ENCODE data around the gene NPTX1.

Gene NPTX1

DNA sequence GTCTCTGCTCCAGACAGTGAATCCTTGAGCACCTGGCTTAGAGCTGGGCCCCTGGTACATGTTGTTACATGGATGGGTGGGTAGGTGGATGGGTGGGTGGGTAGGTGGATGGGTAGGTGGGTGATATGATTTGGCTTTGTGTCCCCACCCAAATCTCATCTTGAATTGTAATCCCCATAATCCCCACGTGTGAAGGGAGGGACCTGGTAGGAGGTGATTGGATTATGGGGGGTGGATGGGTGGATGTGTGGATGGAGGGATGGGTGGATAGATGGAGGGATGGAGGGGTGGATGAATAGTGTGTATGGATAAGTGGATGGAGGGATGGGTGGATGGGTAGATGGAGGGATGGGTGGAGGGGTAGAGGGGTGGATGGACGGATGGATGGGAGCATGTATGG is 26.6 kb upstream of the NPTX1 start:
- DNase-seq (ENCODE audit: low read depth), result no peak

DNA sequence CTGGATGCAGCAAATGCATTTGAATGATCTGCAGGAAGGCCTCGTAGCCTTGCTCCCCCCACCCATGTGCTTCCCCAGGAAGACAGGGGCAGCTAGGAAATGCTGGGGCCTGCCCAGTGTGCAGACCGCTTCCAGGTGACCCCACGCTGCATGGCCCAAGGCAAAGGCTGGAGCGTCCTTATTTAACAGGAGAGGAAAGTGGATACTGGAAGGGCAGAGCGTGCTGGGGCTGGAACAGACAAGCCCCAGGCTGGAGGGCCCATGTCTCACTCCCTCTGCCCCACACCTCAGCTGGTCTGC is 26.1 kb upstream of the NPTX1 start:
- DNase-seq (ENCODE audit: low read depth), result no peak

DNA sequence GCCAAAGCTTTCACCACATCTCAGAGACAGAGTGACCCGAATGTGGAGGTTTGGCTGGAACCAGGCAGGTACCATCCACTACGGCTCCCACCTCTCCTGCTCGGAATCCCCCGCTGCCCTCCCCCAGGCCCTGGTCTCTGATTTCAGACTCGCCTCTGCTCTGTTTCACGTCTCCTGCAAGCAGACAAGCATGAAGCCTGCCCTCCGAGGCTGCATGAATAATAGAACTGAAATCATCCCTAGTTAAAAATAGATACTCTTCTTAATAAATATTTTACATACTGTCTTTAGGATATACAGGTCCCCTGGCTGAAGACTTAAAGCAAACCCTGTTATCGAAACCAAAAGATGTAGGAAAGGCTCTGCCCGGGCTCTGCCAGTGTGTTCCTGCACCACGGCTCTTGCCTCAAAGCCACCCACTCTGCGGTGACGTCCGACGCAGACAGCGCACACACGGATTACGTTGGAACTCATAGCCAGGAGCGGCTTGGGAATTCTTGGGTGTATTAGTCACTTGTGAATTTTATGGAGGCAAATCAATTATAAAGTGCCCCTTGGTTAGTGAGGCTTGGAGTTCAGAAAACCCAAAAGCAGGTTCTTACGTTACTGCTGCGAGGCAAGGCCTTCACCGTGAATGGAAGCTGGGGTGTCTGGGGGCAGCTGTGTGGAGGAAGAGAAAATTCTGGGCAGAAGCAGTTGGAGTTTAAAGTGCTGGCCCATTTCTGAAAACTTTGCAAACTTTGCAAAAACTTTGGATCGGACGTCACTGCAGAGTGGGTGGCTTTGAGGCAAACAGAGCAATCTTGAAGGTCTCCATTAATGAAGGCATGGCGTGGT is 25.6 kb upstream of the NPTX1 start:
- no peak for DNase-seq (ENCODE audit: low read depth)

DNA sequence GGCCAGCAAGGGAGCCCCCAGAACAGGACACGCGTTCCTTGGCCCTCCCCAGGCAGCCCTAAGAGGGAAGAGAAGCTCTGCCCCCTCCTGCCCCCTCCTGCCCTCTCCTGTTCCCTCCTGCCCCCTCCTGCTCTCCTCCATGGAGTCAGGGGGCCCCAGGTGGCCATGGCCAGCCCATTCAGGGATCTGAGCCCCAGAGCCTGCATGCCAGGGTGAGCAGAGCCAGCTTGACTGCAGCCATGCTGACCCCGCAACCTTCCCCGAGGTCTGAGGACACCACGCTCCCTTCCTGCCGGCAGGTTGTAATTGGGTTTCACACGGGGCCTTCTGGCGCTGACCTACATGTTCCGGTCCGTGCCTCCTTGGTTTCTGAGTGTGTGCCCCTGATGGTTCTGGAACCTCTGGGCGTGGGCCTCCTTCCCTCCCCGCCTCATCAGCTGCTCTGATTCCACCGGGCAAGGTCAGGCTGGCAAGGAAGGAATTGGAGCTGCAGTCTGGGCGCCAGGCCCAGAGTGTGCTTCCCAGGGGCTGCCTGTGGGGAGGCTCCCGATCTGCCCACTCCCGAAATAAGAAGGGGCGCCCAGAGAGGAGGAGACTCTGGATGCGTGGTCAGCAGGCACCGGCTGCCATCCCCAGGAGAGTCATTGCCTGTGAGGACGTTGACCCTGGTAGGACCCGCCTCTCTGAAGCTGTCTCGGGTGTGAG is 23.7 kb upstream of the NPTX1 start:
- no peak for DNase-seq (ENCODE audit: low read depth)

DNA sequence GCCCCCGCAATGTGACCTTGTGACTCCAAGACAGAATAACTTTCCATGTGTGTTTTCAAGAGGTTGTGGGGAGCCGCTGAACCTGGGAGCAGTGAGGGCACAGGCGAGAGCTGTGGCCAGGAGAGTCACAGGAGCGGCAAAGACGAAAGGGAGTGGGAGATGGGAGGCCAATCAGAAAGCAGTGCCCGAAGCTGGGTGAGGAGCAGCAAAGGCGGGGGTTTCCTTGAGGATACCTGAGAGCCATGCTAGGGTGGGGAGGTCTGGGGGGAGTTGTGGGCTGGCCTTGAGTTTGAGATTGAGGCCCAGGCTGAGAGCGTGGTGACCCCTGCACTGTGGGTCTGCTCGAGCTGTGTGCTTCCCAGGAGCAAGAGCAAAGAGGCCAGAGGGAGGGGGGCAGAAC is 23.2 kb upstream of the NPTX1 start:
- DNase-seq (ENCODE audit: low read depth), result no peak

DNA sequence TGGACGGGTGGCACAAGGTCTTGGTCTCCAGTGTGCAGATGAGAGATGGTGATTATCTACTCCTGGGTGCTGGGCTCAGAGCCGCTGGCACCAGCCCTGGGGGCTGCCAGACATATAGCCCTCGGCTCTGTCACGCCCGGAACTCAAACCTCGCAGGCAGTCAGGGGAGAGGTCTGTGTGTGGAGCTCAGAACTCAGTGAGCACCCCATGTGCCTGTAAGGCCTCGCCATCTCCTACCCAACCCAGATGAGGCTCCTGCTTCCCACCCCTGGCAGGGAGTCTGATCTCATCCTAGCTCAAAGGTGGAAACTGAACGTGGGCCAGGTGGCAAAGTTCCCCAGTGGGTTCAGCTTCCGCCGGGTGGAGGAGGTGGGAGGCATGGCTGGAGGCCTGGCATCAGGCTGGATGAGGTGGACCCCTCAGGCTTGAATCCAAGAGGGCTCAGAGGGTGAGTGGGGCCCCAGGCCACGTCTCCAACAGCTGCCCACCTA is 22.6 kb upstream of the NPTX1 start:
- no peak for DNase-seq (ENCODE audit: low read depth)

DNA sequence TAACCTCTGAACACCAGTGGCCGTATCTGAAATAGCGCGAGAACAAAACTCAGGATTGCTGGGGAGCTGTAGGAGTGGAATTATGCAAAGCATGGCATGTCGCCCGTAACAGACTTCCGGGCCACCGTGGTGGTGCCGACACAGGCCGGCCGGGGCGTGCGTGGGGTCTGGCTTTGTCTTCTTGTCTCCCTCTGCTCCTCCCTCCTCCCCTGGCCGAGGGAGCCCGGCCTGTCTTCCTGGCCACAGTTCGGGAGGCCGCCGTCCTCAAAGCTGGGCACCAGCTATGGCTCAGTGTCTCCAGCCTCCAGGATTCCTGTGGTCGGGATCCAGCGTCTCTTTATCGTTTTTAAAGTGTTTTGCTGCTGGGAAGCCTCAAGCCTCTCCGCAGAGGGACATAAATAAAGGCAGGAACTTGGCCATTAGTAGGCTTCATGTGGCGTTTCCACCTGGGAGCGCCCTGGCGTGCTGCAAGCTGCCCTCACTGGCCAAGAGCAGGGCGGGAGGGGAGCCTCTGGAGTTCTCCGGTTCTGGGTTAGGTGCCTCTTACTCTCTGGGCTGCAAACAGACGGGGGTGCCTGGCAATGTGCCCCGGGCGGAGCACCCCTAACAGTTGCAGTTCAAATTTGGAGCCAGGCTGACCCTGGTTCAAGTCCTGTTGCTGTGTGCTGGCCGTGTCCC is 22.0 kb upstream of the NPTX1 start:
- no peak for DNase-seq (ENCODE audit: low read depth)

DNA sequence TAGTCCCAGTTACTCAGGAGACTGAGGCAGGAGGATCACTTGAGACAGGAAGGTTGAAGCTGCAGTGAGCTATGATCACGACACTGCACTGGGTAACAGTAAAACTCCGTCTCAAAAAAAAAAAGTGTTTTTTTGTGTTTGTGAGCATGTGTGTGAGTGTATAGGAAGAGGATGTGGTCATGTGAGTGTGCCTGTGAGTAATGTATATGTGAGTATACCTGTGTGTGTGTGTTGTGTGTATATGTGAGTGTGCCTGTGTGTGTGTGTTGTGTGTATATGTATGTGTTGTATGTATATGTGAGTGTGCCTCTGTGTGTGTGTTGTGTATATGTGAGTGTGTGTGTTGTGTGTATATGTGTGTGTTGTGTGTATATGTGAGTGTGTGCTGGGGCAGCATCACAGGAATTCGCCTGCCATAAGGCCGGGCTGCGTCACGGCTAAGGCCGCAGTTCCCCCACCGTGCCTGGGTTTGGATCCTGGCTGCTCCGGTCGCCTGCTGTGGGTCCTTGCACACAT is 21.4 kb upstream of the NPTX1 start:
- no peak for DNase-seq (ENCODE audit: low read depth)

DNA sequence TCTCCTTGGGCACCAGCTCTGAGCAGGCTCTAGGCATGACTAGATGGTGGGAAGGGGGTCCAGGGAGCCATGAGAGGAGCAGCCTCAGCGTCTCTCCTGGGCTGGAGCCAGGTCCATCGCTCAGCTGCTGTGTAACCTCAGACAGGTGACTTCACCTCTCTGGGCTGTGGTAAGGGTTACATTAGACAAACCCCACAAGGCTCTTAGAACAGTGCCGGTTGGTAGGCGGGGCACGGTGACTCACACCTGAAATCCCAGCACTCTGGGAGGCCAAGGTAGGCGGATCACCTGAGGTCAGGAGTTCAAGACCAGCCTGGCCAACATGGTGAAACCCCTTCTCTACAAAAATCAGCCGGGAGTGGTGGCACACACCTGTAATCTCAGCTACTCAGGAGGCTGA is 18.1 kb upstream of the NPTX1 start:
- DNase-seq (ENCODE audit: low read depth), result no peak

DNA sequence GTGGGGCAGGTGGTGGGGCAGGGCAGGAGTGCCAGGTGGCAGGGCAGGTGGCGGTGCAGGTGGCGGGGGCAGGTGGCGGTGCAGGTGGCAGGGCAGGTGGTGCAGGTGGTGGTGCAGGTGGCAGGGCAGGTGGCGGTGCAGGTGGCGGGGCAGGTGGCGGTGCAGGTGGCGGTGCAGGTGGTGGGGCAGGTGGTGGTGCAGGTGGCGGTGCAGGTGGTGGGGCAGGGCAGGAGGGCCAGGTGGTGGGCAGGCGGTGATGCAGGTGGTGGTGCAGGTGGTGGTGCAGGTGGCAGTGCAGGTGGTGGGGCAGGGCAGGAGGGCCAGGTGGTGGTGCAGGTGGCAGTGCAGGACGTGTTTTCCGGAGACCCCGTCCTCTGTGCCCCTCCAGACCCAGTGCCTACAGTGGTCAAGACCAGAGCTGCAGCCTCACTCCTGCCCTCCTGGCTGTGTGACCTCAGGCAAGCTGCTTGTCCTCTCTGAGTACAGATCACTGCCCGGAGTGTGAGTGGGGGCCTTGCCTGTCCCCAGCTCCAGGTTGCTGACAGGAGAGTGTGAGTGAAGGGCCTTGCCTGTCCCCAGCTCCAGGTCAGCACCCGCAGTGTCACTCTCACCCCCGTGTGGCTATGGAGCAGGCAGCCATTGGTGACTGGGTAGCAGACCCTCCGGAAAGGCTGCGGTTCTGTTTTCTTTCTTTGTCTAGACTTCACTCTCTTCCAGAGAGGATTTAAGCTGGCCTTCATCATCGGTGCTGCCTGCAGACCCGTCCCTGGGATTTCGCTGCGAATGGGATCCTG is 16.1 kb upstream of the NPTX1 start:
- DNase-seq (ENCODE audit: low read depth), result no peak

DNA sequence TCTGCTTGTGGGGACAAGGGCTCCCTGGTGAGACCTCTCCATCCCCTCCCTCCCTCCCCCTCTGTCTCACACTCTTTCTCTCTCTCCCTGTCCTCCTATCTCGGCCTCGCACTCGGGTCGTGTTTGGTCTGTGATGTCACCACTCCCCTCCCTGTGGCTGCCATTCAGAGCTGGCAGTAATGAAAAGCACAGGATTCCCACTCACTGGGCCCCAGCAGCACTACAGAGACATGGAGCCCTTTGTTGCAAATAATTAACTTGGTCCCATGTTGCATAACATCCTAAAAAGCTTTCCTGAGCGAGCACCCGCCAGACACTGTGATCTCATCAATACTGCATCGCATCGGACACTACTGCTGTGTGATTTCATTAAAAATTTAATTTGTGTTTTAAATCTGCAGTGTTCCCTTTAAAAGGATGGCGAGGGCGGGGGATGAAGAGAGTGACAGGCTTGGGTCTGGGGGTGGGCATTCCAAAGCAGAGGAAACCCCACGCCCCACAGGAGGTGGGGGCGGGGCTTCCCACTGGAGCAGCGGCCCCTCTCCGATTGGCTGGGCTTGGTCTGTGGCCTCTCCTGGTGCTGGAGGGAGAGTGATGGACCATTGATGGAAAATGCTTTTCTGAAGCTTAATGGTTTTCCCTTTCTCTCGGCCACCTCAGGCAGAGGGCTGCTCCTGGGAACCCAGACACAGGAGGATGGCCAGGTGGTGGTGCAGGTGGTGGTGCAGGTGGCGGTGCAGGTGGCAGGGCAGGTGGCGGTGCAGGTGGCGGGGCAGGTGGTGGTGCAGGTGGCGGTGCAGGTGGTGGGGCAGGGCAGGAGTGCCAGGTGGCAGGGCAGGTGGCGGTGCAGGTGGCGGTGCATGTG is 15.3 kb upstream of the NPTX1 start:
- no peak for DNase-seq (ENCODE audit: low read depth)

DNA sequence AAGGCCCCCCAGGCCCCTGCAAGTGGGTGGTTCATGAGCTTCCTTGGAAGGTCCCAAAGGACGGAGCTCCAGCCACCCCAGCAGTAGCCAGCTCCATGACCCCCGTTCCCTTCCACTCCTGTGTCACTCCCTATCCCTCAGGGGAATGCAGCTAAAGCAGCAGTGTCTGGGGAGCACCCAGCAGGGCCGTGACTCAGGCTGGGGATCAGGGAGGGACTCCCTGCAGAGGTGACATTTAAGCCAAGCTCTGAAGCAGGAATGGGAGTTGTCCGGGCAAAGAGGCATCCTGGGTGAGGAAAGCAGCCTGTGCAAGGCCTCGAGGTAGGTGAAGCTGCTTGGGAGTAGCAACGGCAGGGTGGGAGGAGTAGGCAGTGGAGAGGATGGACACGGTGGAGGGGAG is 11.1 kb upstream of the NPTX1 start:
- no peak for DNase-seq (ENCODE audit: low read depth)

DNA sequence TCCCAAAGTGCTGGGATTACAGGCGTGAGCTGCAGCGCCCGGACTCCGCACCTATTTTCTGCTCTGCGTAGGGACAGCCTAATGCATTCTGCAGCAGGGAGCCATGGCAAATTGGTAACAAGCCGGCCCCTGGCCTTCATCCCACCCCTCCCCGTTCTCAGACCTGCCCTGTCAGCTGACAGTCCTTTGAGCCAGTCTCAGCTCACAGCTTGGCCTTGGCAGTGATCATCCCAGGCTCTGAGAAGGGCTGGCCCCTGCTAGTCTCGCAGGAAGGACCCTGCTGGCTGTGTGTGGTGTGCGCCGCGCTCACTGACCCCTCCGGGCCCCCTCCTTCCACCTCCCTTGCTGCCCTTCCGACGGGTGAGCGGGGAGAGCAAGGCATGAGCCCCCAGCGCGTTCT is 10.3 kb upstream of the NPTX1 start:
- DNase-seq (ENCODE audit: low read depth), result no peak

DNA sequence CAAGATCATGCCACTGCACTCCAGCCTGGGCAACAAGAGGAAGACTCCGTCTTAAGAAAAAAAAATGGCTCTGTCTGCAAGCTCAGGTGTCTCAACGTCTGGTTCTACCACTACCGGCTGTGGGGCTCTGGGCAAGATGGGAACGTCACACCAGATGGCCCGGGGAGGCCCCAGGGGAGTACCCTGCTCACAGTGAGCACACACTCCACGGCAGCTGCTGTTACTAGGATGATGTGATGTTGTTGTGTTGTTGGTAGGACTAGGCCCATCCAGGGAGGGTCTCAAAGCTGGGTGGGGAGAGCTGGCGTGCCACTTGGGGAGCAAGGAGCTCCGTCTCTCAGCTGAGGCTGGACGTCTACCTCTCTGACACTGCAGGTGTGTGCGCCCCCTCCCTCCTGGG is 9.4 kb upstream of the NPTX1 start:
- DNase-seq (ENCODE audit: low read depth), result no peak

DNA sequence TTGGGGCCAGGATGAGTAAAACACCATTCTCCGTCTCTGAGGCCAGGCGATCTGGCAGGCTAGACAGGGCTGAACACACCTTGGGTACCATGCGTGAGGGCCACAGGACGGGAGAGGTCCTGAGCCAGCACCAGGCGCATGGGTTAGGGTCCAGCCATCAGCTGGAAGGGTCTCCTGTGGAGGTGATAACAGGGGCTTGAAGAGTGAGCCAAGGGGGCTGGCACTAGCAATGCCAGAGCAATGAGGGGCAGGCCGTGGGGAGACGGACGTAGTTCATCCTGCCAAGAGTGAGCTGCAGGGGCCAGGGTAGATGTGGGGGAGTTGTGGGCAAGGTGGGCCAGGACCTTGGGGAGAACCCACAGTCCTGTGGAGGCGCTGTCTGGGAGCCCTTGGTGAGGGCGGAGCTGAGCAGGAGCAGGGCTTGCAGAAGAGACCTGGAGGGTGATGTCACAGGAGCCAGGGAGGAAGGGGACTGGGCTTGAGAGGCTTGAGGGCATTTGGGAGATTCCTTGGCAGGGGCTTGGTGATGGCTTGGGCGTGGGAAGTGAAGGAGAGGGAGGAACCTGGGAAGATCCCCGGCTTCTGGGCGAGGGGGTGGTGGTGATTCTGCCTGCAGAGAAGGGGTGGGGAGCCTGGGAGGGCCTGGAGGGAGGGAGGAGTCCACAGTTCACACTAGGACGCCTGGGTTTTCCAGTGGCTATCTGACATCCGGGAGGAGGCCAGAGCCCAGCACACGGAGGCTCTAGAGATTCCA is 6.3 kb upstream of the NPTX1 start:
- no peak for DNase-seq (ENCODE audit: low read depth)

DNA sequence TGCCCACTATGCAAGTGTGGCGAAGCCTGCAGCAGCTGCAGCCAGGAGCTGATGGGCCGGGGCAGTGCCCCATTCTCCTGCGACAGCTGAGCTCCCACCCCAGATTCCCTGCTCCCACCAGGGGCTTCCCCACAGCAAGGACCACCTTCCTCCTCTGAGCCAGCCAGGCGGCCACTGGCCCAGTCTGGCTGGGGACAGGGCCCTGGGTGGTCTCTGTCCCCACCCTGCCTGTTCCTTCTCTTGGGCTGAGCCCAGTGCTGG is 5.6 kb upstream of the NPTX1 start:
- no peak for DNase-seq (ENCODE audit: low read depth)

DNA sequence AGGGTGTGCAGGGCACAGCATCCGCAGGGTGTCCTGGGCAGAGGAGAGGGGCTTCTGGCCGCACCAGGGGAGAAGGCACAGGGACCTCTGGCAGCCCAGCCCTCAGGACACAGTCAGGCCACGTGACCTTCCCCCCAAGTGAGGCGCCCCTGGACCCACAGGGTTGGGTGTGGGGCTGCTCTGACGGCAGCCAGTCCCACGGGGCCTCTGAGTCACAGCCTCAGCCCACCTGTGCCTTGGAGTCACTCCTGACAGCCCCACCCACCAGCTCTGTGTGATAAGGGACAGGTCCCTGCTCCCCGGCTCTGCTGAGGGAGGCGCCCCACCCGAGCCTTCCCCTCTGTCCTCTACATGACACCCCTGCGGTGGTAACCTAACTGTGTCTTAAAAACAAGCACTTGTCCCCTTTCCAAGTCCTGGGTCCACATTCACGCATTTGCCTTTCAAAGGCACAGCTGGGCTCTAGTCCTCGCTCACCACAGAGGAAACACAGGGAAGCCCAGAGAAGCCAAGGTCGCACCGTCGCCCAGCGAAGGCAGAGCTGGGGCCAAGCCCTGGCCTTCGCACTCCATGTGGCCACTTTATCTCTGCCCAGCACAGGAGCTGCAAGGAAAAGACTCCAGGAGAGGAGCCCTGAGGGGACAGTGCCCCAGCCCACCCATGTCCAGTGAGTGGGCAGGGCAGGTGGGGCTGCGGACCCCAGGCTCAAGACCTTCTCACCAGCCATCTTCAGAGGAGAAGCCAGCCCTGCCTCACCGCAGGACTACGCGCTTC is 5.1 kb upstream of the NPTX1 start:
- DNase-seq (ENCODE audit: low read depth), result no peak

DNA sequence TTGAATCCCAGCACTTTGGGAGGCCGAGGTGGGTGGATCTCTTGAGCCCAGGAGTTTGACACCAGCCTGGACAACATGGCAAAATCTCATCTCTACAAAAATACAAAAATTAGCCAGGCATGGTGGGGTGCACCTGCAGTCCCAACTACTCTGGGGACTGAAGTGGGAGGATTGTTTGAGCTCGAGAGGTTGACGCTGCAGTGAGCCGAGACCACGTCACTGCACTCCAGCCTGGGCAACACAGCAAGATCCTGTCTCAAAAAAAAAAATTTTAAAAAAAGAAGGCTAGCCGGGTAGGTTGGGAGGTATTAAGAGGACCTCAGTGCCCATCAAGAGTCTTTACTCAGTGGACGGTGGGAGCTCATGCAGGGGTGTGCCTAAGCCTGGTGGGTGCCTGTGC is 3.8 kb upstream of the NPTX1 start:
- no peak for DNase-seq (ENCODE audit: low read depth)

DNA sequence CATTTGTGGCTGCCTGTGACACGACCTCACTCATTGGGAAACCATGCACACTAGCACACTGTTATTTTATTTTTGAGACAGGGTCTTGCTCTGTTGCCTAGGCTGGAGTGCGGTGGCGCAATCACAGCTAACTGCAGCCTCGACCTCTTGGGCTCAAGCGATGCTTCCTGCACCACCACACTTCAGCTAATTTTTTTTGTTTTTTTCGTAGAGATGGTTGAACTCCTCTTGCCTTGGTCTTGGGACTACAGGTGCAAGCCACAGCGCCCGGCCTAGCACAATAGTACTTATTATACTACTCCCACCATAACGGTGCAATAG is 2.8 kb upstream of the NPTX1 start:
- DNase-seq (ENCODE audit: low read depth), result no peak
